A673 (cell line): ENCODE results near the gene C1orf21. TPM values are rescaled to one million over a fixed set of nuclear protein-coding genes. Genes with fewer than 3 reads are reported as not detected.

ENCODE experiments used
- BruUV-seq: library from RNA; stranded (reverse); fragments of 400-500 nt; replicated peaks from 2 replicates; lab custom pipeline; 2021; lab: Mats Ljungman, UMichigan
- CTCF ChIA-PET: fragments of 300-600 bp; sonication (Branson Sonifier 250); formaldehyde crosslinking; loops from one replicate; lab custom pipeline; 2022; ENCODE audit warnings: antibody characterized with exemption; lab: Charles Lee
- POLR2A ChIA-PET: fragments of 300-600 bp; sonication (Branson Sonifier 250); formaldehyde crosslinking; loops from one replicate; lab custom pipeline; 2022; ENCODE audit warnings: antibody characterized with exemption; ENCODE audit not compliant: low non-redundant PET; lab: Charles Lee
- DNase-seq: peaks from one replicate; pipeline ENCODE4 v3.0.0-alpha.2; 2015; ENCODE audit warnings: low spot score
- H3K27ac ChIP-seq: fragments of 200-600 bp; sonication (generic); 2 replicates; pipeline ENCODE4 v1.5.1; 2016; ENCODE audit warnings: mixed run types, low read depth, mild to moderate bottlenecking, mixed read lengths, antibody characterized with exemption, low read length; ENCODE audit not compliant: poor library complexity, severe bottlenecking
- H3K27me3 ChIP-seq: fragments of 200-600 bp; sonication (generic); replicated peaks from 2 replicates; pipeline ENCODE4 v1.6.1; 2017; ENCODE audit warnings: mixed run types, low read depth, mild to moderate bottlenecking, mixed read lengths, antibody characterized with exemption, low read length; ENCODE audit not compliant: insufficient read depth, poor library complexity
- H3K36me3 ChIP-seq: fragments of 200-600 bp; sonication (generic); 2 replicates; pipeline ENCODE4 v1.6.1; 2016; ENCODE audit warnings: mixed run types, mild to moderate bottlenecking, mixed read lengths, antibody characterized with exemption, low read length; ENCODE audit not compliant: insufficient read depth, poor library complexity, severe bottlenecking
- H3K4me1 ChIP-seq: fragments of 200-600 bp; sonication (generic); 2 replicates; pipeline ENCODE4 v1.6.1; 2017; ENCODE audit warnings: mixed run types, mild to moderate bottlenecking, mixed read lengths, antibody characterized with exemption, low read length; ENCODE audit not compliant: insufficient read depth, poor library complexity, severe bottlenecking
- H3K4me3 ChIP-seq: fragments of 200-600 bp; sonication (generic); 2 replicates; pipeline ENCODE4 v1.5.1; 2016; ENCODE audit warnings: low read depth, mixed run types, mild to moderate bottlenecking, mixed read lengths, low read length; ENCODE audit not compliant: poor library complexity, severe bottlenecking
- H3K9me3 ChIP-seq: fragments of 200-600 bp; sonication (generic); 2 replicates; pipeline ENCODE4 v1.6.1; 2016; ENCODE audit warnings: mixed run types, low read depth, mild to moderate bottlenecking, mixed read lengths, antibody characterized with exemption, low read length; ENCODE audit not compliant: poor library complexity, severe bottlenecking
- CTCF ChIP-seq: fragments of 300-800, 200-600 bp; sonication (generic); conservative IDR thresholded peaks from 2 replicates; pipeline ENCODE4 v1.5.1; 2017; ENCODE audit warnings: low read depth, mild to moderate bottlenecking, antibody characterized with exemption, low read length, moderate library complexity, mixed read lengths
- EZH2 ChIP-seq: fragments of 200-600 bp; sonication (generic); IDR thresholded peaks from 2 replicates; pipeline ENCODE4 v1.6.1; 2017; ENCODE audit warnings: borderline replicate concordance, low read depth, mild to moderate bottlenecking, mixed read lengths, antibody characterized with exemption, low read length; ENCODE audit not compliant: poor library complexity, severe bottlenecking
- intact Hi-C: fragments of 100-400 bp; cut with micrococcal nuclease; formaldehyde crosslinking; loops from one replicate; pipeline ENCODE4 v1.10.0; 2022; ENCODE audit not compliant: unreplicated experiment
- total RNA-seq: library from RNA; stranded (reverse); gene quantifications from 2 replicates; pipeline ENCODE4 v1.2.3, GENCODE V29; 2021

The C1orf21 gene
- total RNA-seq, 1 experiment from 2014 or later, result 31.3 TPM

- POLR2A ChIA-PET, result no interaction called here
- intact Hi-C loops, result loop anchor here (5.0 kb wide), 1 partner anchor 53 kb away; no protein-coding TSS in a partner anchor
- no peak overlapping the region for H3K27ac ChIP-seq
- H3K4me3 ChIP-seq, result no peak overlapping the region
- H3K9me3 ChIP-seq, result no peaks in the 10 kb centered on the region
- TF ChIP-seq CTCF, result no peak
- no peak for TF ChIP-seq EZH2
- no peaks in the 10 kb centered on the region for H3K27me3 ChIP-seq
- no TSS peak for BruUV-seq
- CTCF ChIA-PET, result no interaction called here
- no peaks in the 10 kb centered on the region for H3K36me3 ChIP-seq
- peaks cover 11% of the 10 kb centered on the region for H3K4me1 ChIP-seq
- no peak for DNase-seq
Measured at GRCh38 chr1:184499616-184500015, 112.8 kb downstream of the C1orf21 start.

- Histone ChIP-seq H3K36me3 (no peaks in the 10 kb centered on the region), H3K27ac (no peak overlapping the region), H3K9me3 (no peaks in the 10 kb centered on the region), H3K4me1 (peaks cover 11% of the 10 kb centered on the region), H3K27me3 (no peaks in the 10 kb centered on the region), H3K4me3 (no peak overlapping the region)
- TF ChIP-seq CTCF (no peak), EZH2 (no peak)
- intact Hi-C loops, result loop anchor here (5.0 kb wide), 1 partner anchor 50 kb away; no protein-coding TSS in a partner anchor
- CTCF ChIA-PET, result no interaction called here
- no peak for DNase-seq
- POLR2A ChIA-PET, result no interaction called here
- BruUV-seq, result no TSS peak
Measured at GRCh38 chr1:184502161-184502560, 115.3 kb downstream of the C1orf21 start.

GRCh38 chr1:184503221-184503749 lies 116.5 kb downstream of the C1orf21 start:
- Histone ChIP-seq H3K36me3 (no peaks in the 10 kb centered on the region), H3K4me3 (no peak overlapping the region), H3K27me3 (no peaks in the 10 kb centered on the region), H3K27ac (no peak overlapping the region), H3K9me3 (no peaks in the 10 kb centered on the region), H3K4me1 (peaks cover 14% of the 10 kb centered on the region)
- DNase-seq, result no peak
- TF ChIP-seq CTCF (no peak), EZH2 (no peak)
- no TSS peak for BruUV-seq
- CTCF ChIA-PET, result no interaction called here
- intact Hi-C loops, result loop anchor here (5.0 kb wide), 1 partner anchor 49 kb away; no protein-coding TSS in a partner anchor
- POLR2A ChIA-PET, result no interaction called here
